ENCODE data around the gene DPP8.
A peak's percentile ranks its signal among the peaks of the same experiment; 100 is the strongest.

Gene DPP8

DNA sequence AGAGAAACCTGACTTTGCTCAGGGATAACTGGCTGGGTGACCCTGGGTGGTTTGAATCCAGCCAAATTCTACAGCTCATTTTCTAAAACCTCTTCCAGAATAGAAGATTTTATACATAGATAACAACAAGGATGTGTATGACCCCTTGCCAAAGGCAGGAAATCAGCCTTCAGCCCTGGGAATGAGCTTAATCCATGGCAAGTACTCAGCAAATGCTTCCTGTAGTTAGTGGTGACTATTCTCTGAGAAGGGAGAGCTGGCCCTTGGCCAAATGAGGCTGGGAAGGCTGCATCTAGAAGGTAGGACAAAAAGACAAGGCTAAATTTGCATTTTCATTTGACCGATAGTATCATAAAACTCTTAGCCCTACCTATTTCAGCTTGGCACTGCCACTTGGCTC, 8.1 kb upstream of the DPP8 start:
- H3K4me3 ChIP-seq (ENCODE audit: control insufficient read depth, low read depth, low read length) = no peak overlapping the region
- DNase-seq (ENCODE audit: low read depth) = no peak
- TF ChIP-seq, protein P1, sequence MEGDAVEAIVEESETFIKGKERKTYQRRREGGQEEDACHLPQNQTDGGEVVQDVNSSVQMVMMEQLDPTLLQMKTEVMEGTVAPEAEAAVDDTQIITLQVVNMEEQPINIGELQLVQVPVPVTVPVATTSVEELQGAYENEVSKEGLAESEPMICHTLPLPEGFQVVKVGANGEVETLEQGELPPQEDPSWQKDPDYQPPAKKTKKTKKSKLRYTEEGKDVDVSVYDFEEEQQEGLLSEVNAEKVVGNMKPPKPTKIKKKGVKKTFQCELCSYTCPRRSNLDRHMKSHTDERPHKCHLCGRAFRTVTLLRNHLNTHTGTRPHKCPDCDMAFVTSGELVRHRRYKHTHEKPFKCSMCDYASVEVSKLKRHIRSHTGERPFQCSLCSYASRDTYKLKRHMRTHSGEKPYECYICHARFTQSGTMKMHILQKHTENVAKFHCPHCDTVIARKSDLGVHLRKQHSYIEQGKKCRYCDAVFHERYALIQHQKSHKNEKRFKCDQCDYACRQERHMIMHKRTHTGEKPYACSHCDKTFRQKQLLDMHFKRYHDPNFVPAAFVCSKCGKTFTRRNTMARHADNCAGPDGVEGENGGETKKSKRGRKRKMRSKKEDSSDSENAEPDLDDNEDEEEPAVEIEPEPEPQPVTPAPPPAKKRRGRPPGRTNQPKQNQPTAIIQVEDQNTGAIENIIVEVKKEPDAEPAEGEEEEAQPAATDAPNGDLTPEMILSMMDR (IDR thresholded peaks at IDR 0.05; ENCODE audit: control insufficient read depth, insufficient read depth, low read depth, low read length, missing control alignments) = no peak

DNA sequence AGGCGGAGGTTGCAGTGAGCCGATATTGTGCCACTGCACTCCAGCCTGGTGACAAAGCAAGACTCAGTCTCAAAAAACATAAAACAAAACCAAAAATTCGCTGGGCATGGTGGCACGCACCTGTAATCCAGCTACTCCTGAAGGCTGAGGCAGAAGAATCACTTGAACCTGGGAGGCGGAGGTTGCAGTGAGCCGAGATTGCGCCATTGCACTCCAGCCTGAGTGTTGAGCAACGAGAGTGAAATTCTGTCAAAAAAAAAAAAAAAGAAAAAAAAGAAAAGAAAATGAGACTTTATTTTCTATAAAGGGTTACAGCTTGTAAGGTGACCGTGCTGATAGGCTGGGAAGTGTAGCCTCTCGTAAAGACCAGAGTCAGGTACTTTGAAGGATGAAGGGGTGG, 6.7 kb upstream of the DPP8 start:
- no peak overlapping the region for H3K4me3 ChIP-seq (ENCODE audit: control insufficient read depth, low read depth, low read length)
- no peak for DNase-seq (ENCODE audit: low read depth)
- TF ChIP-seq, protein P1 (IDR thresholded peaks at IDR 0.05; ENCODE audit: control insufficient read depth, insufficient read depth, low read depth, low read length, missing control alignments) = no peak

DNA sequence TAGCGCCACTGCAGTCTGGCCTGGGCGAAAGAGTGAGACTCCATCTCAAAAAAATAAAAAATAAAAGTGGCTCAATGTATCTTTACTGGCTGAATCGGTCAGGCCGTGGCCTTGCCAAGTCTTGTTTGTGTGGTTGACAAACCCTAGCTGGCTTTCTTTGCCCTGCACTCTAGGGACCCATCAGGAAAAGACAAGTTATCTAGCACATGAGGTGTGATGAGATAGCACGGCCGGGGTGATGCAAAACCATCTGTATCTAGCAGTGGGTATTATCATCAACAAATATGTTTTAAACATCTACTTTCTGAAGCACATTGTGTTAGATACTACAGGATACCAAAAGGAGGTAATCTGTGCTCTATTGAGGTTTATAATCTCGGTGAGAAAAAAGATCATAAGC, 3.9 kb upstream of the DPP8 start:
- TF ChIP-seq, protein P1 (IDR thresholded peaks at IDR 0.05; ENCODE audit: control insufficient read depth, insufficient read depth, low read depth, low read length, missing control alignments) = no peak
- DNase-seq (ENCODE audit: low read depth) = no peak
- H3K4me3 ChIP-seq (ENCODE audit: control insufficient read depth, low read depth, low read length) = no peak overlapping the region

DNA sequence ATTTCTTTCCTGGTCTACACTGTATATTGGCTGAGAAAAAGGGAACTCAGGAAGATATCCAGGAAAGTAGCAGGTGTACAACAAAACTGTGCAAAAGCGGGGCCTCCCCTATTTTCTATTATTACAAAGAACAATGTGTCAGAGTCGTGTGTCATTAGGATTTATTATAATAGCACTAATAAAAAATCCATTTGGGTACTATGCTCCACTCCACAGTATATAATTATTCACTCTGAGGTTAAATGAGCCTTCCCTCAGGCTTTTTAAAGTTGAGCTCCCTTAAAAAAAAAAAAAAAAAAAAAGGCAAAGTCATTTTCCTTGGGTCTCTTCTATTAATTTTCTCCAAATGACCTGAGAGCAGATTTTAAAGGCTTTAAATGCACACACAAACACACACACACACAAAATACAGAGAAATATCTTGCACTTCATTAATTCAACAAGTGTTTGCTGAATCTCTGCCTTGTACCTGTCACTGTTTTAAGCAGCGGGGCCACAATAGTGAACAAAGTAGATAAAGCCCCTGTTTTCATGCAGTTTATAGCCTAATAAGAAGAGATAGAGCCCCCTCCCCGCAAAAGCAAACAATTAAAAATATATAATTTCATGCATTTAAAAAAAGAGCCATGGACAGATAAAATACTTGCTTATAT, 1.3 kb upstream of the DPP8 start:
- no peak for DNase-seq (ENCODE audit: low read depth)
- no peak overlapping the region for H3K4me3 ChIP-seq (ENCODE audit: control insufficient read depth, low read depth, low read length)
- TF ChIP-seq, protein P1 (IDR thresholded peaks at IDR 0.05; ENCODE audit: control insufficient read depth, insufficient read depth, low read depth, low read length, missing control alignments) = no peak

DNA sequence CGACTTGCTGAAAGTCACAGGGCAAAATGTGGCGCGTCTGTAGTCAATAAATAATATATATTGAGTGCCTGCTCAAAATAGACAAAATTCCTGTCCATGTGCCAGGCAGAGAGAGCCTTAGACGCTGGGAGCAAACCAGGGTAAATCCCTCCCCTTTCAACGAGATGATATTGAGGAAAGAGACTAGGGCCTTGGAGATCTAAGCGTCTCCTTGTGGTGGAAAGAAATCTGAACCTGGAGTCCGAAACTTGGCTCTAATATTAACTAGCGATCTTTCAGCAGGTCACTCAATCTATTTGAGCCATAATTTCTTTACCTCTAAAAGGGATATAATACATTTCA, 348 bp upstream of the DPP8 start:
- DNase-seq (ENCODE audit: low read depth) = no peak
- H3K4me3 ChIP-seq (ENCODE audit: control insufficient read depth, low read depth, low read length) = no peak overlapping the region
- TF ChIP-seq, protein P1 (IDR thresholded peaks at IDR 0.05; ENCODE audit: control insufficient read depth, insufficient read depth, low read depth, low read length, missing control alignments) = no peak

DNA sequence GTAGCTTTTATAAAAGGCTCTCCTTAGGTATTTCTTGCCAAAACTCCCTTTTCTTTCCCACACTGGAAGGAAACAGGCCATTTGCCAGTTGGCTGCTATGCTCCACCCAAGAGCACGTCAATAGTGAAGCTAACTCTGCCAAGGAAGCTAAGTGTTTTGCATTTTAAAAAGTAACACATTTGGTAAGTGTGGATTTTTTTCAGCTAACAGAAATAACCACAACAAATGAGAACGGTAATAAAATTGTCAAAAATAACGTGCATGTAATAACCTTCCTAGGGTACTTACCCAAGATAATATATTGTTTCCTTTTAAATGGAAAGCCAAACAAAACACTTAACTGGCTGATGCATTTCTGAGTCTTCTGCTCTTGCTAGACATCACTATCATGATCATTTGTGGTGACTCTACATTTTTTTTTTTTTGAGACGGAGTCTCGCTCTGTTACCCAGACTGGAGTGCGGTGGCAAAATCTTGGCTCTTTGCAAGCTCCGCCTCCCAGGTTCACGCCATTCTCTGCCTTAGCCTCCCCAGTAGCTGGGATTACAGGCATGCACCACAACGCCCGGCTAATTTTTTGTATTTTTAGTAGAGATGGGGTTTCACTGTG, 4.6 kb downstream of the DPP8 start:
- TF ChIP-seq, protein P1 (IDR thresholded peaks at IDR 0.05; ENCODE audit: control insufficient read depth, insufficient read depth, low read depth, low read length, missing control alignments) = no peak
- peak; percentile 62 for DNase-seq (ENCODE audit: low read depth)
- no peak overlapping the region for H3K4me3 ChIP-seq (ENCODE audit: control insufficient read depth, low read depth, low read length)
